Fibroblast of mammary gland (primary cell): Measurements from ENCODE around the gene SEPTIN12.
A peak's percentile ranks its signal among the peaks of the same experiment; 100 is the strongest.
"Not testable (repeated sequence)": the region's sequence is repeated elsewhere in the genome, so short reads cannot be mapped to it uniquely, and the experiment has no call there.

Source experiments
- DNase-seq: peaks from one replicate; pipeline ENCODE4 v3.0.0-alpha.2; 2010; ENCODE audit warnings: low read depth
- H3K4me3 ChIP-seq: 2 replicates; pipeline ENCODE4 v1.5.1; 2011; ENCODE audit warnings: low read depth, mild to moderate bottlenecking, low read length, moderate library complexity; ENCODE audit not compliant: control insufficient read depth
- TF ChIP-seq, protein P1 (sequence below): conservative IDR thresholded peaks from 2 replicates; pipeline ENCODE4 v1.5.1; 2011; ENCODE audit warnings: low read depth, low read length, inconsistent platforms; ENCODE audit not compliant: control insufficient read depth, insufficient read depth

Gene SEPTIN12

GRCh38 chr16:4744555-4745273 lies 43.4 kb downstream of the SEPTIN12 start:
- TF ChIP-seq, protein P1, sequence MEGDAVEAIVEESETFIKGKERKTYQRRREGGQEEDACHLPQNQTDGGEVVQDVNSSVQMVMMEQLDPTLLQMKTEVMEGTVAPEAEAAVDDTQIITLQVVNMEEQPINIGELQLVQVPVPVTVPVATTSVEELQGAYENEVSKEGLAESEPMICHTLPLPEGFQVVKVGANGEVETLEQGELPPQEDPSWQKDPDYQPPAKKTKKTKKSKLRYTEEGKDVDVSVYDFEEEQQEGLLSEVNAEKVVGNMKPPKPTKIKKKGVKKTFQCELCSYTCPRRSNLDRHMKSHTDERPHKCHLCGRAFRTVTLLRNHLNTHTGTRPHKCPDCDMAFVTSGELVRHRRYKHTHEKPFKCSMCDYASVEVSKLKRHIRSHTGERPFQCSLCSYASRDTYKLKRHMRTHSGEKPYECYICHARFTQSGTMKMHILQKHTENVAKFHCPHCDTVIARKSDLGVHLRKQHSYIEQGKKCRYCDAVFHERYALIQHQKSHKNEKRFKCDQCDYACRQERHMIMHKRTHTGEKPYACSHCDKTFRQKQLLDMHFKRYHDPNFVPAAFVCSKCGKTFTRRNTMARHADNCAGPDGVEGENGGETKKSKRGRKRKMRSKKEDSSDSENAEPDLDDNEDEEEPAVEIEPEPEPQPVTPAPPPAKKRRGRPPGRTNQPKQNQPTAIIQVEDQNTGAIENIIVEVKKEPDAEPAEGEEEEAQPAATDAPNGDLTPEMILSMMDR: no peak
- no peak overlapping the region for H3K4me3 ChIP-seq
- DNase-seq: no peak

DNA sequence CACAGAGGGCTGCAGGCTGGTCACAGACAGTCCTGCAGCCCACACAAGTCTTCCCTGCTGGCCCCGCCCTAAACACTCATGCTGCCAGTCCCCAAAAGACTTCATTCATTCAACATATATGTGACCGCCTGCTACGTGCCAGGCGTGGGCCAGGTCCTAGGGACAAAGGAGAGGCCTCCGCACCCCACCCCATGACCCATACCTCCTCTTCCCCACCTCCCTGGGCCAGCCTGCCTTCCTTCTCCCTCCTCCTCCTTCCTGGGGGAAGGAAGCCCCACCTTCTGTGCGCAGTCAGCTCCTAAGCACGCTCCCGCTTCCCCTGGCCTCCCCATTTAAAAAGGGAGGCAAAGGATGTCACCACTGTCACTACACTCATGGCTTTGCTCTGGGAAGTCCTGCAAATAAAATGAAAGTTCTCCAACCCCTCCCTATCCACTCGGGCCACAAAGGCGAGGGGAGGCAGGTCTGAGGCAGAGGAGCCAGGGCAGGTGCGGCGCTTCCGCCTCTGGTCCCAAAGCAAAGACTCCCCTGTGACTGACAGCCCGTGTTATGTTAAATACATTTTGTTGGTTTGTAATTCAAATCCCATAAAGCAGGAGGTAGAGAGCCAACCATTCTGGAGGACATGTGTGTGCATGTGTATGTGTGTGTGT lies 44.8 kb downstream of the SEPTIN12 start:
- TF ChIP-seq, protein P1: no peak
- DNase-seq: no peak
- no peak overlapping the region for H3K4me3 ChIP-seq

DNA sequence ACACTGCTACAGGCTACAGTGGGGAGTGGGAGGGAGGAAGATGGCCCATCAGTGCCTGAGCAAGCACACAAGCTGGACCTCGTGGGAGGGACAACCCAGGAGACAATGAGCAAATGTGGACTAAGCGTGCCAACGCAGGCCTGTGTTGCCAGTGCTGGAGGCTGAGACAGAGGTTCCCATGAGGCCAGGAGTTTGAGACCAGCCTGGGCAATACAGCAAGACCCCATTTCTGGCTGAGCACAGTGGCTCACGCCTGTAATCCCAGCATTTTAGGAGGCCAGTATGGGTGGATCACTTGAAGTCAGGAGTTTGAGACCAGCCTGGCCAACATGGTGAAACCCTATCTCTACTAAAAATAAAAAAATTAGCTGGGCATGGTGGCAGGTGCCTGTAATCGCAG lies 49.8 kb downstream of the SEPTIN12 start:
- DNase-seq, H3K4me3 ChIP-seq: not testable (repeated sequence)

DNA sequence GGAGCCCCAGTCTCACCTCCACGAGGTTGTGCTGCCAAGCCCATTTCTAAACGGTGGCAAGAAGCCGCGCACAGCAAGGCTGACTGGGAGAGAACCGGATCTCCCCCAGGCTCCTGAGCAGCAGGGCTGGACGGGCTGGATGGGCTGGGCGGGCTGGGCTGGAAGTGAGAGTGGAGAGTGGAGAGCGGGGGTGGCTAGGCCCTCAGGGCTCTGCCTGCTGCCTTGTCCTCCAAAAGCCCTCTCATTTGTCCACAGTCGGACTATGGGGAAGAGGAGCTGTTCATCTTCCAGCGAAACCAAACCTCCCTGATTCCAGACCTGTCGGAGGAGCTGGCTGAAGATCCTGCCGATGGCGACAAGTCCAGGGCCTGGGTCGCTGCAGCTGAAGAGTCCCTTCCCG lies 50.6 kb downstream of the SEPTIN12 start:
- H3K4me3 ChIP-seq: no peak overlapping the region
- TF ChIP-seq, protein P1: no peak
- DNase-seq: no peak

- no peak overlapping the region for H3K4me3 ChIP-seq
- TF ChIP-seq, protein P1: no peak
- no peak for DNase-seq
These were observed 51.6 kb downstream of the SEPTIN12 start for GRCh38 chr16:4736546-4736945.

- peak; percentile 68 for DNase-seq
- peak overlapping the region; percentile 86 for H3K4me3 ChIP-seq
- TF ChIP-seq, protein P1: no peak
These were observed 53.2 kb downstream of the SEPTIN12 start for GRCh38 chr16:4734730-4735535.
